Activated CD4-positive, alpha-beta T cell treated with anti-CD3 and anti-CD28 coated beads, Interleukin-2, amount 50 U/mL, for 24 hours (primary cell): Measurements from ENCODE around the gene TLR5.
A peak's percentile ranks its signal among the peaks of the same experiment; 100 is the strongest.

ENCODE experiments used
- DNase-seq, 2 donors: peaks; one replicate each; pipeline ENCODE4 v3.0.0-alpha.2; 2020; ENCODE audit warnings: low read depth in 1 of 2, low spot score in 1 of 2

Gene TLR5

GRCh38 chr1:223110952-223111351 lies 32.1 kb downstream of the TLR5 start:
- DNase-seq: no peak

- DNase-seq: no peak
These were observed 33.4 kb downstream of the TLR5 start for GRCh38 chr1:223109581-223110026.

DNA sequence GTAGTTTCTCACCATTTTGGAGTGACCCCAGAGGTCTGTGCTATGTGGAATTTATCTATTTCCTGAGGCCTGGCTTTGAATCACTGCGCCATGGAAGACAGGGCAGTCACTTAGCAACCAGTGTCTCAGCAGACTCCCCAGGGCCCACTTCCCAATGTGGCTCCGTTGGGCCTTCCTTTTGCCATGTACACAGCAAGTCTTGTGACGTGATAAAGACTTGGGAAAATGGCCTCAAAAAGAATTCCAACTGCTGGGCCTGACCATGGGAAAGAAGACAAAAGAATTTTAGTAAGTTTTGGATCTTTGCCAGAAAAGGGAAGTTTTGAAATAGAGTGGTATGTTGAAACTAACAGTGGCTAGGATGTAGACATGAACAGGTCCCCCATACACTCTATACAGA lies 36.2 kb downstream of the TLR5 start:
- no peak for DNase-seq

DNA sequence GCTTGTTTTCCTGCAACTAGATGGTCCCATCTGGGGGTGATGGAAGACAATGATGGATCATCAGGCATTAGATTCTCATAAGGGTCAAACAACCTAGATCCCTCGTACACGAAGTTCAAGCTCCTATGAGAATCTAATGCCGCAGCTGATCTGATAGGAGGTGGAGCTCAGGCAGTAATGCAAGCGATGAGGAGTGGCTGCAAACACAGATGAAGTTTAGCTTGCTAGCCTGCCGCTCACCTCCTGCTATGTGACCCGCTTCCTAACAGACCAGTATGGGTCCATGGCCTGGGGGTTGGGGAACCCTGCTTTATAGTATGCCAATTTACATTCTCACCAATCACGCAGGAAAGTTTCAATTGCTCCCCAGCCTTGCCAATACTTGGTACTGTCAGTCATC lies 37.5 kb downstream of the TLR5 start:
- DNase-seq: no peak

- DNase-seq: no peak
These were observed 40.1 kb downstream of the TLR5 start for GRCh38 chr1:223102797-223103533.

DNA sequence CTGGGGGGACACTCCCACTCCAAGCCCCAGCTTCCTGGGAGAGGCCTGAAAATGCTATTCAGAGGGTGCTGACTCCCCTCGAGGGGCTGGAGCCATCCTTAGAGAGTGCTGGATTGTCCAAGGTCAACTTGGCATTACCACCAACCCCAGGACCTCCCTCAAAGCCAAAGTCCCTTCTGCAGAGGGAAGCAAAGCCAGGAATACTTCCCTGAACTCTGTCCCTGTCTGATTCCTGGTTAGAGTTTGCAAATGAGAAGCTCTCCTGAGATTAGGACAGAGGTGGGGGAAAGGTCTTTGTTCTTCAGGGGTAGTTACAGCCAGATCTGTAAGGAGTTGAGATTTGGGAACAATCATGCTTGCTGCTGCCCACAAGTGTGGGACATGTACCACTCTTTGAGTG lies 45.3 kb downstream of the TLR5 start:
- no peak for DNase-seq

DNA sequence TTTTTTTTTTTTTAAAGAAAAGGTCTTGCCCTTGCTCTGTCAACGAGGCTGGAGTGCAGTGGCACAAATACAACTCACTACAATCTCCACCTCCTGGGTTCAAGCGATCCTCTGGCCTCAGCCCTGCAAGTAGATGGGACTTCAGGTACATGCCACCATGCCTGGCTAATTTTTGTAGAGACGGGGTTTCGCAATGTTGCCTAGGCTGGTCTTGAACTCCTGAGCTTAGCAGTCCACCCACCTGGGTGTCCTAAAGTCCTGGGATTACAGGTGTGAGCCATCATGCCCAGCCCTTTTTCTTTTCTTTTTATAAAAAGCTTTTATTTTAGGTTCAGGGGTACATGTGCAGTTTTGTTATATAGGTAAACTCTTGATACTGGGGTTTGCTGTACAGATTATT lies 47.2 kb downstream of the TLR5 start:
- no peak for DNase-seq

DNA sequence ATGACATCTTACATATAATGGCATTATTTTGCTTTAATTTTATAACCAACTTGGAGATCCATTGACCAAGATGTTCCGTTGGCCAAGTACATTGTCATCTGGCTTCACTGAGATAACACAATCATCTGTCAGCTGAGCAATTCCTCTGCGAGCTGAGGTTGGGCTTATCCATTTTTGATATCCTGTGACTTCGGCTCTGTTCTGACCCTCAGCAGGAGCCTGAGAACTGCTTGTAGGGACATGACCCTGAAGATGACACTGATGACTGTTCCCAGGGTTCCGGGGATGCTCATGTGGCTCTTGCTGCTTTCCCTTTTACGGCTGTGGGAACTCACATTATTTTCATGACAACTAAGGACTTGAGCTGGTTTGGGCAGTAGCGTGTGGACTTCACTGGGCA lies 51.2 kb downstream of the TLR5 start:
- DNase-seq: no peak

GRCh38 chr1:223089250-223089649 lies 53.8 kb downstream of the TLR5 start:
- no peak for DNase-seq

DNA sequence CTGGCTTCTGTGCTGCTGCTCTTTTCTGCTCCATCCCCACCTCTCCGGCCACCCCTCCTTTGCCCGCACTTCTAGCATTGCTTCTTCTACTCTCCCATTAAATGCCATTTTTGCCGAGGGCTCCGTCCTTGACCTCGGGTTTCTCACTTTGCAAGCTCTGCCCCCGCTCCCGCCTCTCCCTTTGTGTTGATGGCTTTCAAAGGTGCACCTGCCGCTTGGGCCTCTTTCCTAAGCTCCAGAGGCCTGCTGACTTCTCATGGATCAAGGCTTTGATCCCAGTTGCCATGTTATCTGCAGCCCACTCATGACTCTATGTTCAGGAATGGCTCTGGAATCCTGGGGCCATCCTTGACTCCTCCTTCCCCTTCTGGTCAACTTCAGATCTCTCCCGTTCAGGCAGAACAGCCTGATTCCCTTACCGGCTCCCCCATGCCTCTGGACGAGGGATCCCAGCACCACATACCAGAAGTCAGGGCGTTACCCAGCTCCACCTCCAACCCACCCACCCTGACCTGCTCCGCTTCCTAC lies 54.3 kb downstream of the TLR5 start:
- DNase-seq: no peak

DNA sequence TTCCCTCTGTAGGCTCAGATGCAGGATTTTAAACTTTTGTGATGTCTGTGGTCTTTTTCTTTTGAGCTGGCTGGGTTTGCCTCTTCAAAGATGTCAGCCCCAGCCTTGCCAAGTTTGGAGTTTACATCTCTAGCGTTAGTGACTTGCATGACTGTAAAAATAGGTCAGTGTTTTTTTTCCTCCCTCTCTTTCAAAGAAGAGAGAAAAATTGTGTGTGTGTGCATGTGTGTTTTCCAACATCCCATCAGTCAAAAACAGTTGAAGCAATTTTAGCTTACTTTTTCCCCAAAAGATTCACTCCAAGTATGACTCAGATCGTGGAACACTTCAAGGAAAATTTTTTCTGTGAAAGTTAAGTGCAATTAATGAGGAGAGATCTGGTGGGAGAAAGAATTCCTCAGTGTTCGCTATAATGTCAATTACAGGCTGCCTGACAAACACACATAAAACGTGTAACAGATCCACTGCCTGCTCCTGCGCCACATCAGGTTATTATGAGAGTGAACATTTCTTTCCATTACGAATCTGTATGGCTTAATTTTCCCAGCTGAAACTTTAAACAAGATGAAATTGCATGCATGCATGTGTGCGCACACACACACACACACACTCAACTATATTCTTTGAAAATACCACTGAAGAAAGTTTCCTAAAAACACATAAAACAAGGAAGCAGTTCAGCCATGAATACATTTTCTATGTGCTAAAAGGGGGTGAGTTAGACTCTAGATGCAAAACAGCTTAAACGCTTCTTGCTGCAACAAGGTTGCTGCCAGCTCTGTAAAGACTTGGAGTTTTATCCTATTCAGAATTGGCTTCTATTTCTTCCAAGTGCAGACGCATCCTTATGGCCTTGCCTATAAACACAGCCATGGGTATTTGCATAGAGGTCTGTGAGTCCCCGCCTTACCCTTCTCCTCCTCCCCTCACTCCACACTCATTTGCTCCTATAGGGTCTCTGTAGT lies 55.5 kb downstream of the TLR5 start:
- DNase-seq: no peak

GRCh38 chr1:223084464-223084866 lies 58.6 kb downstream of the TLR5 start:
- DNase-seq: no peak

DNA sequence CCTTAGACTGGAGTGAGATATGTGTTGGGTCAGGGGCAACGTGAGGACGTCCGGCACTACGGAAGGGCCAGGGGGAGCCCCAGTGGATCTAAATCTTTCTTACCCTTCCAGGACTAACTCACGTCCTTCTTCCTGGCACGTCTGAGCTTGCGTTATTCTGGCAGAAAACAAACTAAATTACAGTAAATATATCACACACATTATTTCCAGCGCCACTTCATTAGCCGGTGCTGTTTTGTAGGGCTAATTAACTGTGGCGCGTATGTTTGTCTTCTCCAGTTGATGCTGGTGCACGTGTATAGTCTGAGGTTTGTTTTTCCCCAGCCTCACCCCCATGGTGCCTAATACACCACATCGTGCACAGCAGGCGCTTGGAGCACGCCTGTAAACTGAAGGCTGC lies 59.2 kb downstream of the TLR5 start:
- no peak for DNase-seq

DNA sequence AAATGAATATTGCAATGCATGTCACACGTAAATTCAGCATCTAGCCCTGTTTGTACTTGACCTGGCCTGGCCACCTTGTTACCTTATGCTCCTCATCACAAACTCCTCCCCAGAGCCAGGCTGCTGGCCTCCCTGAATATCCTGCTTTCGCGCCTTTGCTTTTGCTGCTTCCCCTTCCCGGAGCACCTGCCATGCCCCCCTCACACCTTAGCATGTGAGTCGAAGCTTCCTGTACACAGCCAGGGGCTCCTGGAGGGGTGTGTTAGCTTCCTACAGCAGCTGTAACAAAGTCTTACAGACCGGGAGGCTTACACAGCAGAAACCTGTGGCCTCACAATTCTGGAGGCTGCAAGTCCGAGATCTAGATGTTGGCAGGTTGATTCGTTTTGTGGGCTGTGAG lies 60.1 kb downstream of the TLR5 start:
- no peak for DNase-seq

- peak; percentile 41 to 55 for DNase-seq
These were observed 61.7 kb downstream of the TLR5 start for GRCh38 chr1:223081181-223081994.

DNA sequence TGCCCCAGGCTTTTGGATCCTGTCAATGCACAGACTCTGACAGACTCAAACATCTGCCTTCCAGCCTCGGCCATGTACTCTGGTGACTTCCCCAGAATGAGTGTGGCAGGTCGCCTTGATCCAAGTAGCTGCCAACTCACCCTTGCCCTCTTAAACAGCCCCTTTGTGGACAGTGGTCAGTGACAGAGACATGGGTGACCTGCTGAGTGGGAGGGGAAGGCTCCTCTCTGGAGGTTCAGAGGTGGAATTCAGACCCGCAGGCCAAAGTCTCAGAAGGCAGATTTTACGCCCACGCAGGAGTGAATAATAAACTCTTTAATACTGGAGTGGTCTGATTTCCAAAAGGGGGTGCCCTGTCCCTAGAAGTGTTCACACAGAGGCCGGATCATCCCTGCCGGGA lies 63.5 kb downstream of the TLR5 start:
- DNase-seq: no peak

DNA sequence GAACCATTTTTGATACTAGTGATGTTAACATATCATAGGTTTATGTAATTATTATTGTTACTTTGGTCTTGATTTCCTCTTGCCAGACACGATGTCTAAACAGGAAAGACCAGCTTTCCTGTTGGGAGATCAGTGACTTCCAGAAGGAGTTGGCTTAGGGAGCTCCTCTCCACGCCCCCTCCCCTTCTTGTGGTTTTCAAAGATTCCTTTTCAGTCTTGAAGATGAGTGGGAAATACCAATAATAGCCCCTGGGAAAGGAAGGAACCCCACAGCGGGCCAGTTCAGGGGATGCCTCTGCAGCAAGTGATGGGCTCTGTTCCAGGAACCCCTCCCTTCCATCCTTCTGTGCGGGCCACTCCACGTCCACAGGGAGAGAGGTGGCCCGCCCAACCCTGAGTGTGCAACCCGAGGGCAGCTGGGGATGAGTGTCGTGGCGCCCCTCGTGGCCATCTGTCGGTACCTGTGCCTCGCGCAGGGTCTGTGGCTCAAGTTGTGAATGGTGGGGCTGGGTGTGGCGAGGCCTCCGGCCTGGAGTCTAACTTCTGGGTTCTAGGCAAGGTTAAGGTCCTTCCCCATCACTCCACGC lies 65.7 kb downstream of the TLR5 start:
- DNase-seq: no peak

- DNase-seq: no peak
These were observed 66.7 kb downstream of the TLR5 start for GRCh38 chr1:223076362-223076761.

- DNase-seq: no peak
These were observed 67.2 kb downstream of the TLR5 start for GRCh38 chr1:223075834-223076233.

DNA sequence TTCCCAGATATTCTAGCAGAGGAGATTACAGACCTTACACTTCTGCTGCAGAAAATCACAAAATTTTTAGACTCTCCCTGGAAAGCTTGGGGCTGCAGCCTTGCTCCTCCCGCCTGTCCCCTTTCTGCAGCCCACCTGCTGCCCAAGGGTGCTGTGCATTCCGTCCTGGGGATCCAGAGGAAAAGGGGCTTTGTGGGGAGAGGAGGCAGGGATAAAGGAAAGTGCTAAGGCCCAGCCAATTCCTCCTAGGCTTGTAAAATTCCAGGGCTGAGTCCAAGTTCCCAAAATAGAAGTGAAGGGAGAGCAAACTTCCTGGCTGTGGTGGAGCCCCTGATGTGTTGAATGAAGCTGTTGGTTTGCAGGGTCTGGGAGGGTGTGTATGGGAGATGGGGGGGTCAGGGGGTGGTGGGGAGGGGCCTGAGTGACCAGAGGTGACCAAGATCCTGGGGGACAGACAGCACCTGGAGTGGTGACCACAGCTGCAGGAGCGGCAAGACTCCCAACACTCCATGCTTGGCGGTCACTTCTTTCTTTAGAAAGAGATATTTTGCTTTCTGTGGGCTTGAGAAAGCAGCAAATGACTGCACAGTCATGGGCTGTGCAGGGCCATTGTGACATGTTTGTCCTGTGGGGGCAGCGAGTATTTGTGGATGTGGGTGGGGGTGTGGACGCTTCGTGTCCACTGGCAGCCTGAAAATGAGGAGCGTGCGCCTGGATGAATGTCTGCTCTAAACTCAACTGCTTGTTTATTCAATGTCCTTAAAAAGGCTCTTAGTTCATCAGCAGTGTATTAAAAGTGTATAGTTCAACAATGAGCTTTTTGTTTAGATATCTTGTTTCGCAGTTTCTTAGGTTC lies 68.4 kb downstream of the TLR5 start:
- no peak for DNase-seq
